Stimulated activated CD8-positive, alpha-beta memory T cell treated with anti-CD3 and anti-CD28 coated beads, Interleukin-7, amount 100 ng/mL, for 1 hour (primary cell): Measurements from ENCODE around the gene RGS7.

Experiments used
- DNase-seq, 2 donors: peaks; one replicate each; pipeline ENCODE4 v3.0.0-alpha.2; 2020; ENCODE audit warnings: low read depth in 2 of 2

Gene RGS7

DNA sequence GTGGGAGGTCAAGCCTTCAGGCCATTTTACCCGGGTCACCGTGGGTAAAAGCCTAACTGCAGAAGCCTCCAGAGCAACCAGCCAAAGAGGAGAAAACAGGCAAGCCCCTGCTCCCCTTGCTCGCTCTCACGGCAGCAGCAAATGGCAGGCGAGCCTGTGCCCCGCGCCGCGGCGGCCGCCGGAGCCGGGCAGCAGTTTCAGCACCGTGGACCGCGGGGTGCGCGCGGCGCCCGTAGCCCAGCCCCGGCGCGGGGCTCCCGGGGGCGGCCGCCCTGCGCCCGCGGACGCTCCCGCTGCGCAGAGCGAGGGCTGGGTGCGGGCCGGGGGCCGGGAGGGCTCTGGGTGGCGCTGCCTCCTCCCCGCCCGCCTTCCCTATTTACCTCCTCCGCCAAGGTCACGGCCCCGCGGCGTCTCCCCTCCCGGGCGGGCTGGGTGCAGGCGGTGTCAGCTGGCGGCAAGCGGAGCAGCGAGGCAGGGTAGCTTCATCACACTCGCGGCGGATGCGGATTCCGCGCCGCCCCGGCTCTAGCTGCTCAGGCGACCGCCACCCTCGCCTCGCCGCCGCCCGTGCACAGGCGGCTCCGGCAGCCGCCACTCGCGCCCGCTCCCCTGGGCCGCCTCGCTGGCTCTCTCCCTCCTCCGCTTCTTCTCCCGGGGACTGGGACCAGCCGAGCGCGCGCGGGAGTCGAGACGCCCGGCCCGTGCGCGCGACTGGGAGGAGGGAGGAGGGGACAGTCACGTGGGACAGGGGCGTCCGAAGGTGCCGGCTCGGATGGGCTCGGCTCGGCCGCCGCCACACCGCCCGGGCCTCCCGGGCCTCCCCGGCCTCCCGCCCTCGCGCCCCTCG, at the start of gene RGS7:
RGS7 (minus strand) TSS at position 687 of the 847 bp plus-strand sequence.
- DNase-seq = no peak

DNA sequence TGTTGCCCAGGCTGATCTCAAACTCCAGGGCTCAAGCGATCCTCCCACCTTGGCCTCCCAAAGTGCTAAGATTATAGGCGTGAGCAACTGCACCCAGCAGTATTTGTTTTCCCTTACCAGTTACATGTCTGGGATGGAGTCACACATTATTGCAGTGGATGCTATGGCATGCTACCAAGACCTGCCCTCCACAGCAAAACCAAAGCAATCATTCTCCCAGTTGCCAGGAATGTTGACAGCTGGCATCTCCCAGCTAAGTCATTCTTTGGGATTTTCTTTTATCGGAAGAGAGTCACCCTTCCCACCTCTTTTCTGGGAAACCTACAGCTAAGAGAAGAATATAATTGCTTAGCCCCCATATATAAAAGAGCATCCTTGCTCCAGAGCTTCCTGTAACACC, 49.4 kb upstream of the RGS7 start:
- no peak for DNase-seq

GRCh38 chr1:241401156-241401555, 44.2 kb upstream of the RGS7 start:
- no peak for DNase-seq

DNA sequence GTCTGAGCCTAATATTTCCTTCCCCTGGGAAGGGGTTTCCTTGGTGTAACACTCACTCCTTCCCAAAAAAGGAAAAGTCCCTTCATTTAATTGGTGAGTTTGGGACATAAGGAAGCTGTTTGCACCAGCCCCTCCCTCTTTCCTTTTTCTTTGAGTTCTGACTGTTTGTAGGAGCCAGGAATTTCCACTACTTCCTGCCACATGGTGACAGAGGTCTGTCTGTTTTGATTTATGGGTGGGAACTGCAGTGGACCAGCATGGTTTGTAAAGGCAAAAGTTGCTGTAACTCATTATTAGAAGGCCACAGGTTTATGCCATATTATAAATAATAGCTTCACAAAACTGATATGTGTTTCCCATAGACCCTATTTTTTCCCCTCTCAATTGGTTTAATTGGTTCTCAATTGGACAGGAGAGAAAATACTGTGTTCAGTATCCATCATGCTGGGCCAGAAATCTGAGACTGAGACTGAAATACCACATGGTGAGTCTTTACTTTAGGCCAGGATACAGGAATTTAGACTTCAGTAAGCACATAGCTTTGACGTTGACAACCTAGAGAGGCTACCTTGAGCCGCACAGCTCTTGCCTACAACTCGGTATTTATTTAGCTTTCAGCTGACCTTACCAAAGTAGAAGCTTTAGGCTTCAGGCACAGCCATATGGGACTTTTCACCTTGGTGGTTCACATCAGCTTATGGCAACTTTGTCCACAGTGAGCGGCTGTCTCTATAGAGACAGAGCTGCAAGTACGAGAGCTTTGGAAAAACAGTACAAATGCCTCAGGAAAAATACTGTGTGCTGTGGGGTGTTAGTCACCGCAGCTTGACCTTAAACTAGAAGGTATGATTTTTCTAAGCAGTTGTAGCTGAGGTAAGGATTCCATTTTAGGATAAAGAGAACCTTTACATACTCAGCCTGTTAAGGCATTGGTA, 40.0 kb upstream of the RGS7 start:
- DNase-seq = no peak

DNA sequence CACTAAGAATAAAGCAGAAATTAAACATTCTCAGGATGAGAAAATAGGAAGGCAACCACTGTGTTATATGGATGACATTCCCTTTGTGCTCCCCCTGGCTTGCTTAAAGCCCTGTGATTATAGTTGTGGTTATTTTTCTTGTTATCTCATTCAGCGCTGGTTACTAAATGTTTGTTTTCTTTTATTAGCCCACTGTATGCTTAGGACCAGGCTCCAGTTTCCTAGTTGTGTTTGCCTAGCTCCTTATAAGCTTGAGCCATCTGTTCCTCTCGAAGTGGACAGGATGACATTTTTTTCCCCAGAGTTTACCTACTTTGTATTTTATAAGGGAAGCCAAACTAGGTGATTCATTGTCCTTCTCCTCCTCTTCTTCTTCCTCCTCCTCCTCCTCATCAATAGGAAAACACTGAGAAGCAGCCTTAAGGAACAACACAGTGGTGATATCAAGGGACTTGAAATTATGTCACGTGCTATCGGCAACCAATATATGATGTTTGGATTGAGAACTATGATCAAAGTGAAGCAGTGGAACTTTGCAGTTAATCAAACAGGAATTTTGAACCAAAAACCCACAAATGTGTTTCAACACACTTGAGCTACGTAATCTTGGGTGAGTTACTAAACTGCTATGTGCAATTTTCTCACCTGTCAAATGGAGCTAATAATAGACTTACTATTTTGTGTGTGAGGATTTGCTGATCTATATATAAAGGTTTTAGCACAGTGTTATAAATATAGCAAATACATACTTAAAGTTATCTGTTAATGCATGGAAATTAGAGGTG, 35.1 kb upstream of the RGS7 start:
- DNase-seq = no peak

DNA sequence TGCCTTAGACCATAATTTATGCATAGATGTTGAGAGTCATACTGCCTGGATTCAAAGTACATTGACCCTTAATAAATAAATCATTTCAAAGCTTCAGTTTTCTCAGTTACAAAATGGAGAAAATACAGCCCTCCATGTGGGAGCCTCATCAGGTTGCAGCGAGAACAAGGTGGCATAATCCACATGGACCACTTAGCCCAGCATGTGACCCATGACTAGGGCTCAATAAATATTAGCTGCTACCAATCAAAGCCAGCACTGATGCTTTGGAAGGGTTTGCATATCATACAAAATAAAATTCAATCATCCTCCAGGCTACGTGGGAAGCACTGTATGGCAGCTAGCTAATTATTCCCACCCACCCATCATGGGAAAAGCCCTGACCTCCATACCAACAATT, 33.5 kb upstream of the RGS7 start:
- no peak for DNase-seq

GRCh38 chr1:241389400-241389799, 32.4 kb upstream of the RGS7 start:
- DNase-seq = no peak

GRCh38 chr1:241387216-241387615, 30.2 kb upstream of the RGS7 start:
- DNase-seq = no peak

DNA sequence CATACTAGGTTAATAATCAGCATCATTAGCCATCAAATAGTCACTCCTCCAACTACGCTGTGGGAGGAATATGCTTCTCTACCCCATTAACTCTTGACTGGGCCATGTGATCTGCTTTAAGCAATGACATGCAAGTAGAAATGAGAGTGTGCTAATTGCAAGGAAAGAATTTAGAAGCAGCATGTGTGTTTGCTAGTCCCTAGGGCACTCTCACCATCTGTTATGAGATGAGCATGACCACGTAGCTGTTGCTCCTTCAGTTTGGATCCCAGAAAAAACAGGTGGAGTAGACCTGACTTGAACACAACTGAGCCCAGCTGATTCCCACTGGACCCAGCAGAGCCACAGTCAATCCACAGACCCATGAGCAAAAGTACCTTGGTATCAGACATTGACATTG, 19.7 kb upstream of the RGS7 start:
- no peak for DNase-seq

GRCh38 chr1:241375886-241376285, 18.9 kb upstream of the RGS7 start:
- no peak for DNase-seq

DNA sequence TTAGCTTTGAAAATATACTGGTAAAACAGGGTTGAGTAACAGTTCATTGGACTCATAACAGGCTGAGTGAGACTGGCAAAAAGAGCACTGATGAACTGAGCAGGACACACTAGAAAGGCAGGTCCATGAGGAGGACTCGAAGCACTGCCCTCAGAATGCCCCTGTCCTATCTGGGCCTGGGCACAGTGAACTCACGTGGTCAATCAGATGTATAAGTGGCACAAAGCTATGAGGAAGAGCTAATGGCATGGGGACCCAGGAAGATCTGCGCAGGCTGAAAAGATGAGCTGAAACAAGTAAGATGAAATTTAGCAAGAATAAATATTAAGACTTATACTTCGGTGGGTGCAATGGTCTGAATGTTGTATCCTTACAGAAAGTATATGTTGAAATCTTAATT, 9.2 kb upstream of the RGS7 start:
- no peak for DNase-seq

- DNase-seq = no peak
Observed at GRCh38 chr1:241362350-241362749, 5.3 kb upstream of the RGS7 start.

- DNase-seq = no peak
Observed at GRCh38 chr1:241357366-241358340, 648 bp upstream of the RGS7 start.

GRCh38 chr1:241356187-241356518, 852 bp downstream of the RGS7 start:
- no peak for DNase-seq

DNA sequence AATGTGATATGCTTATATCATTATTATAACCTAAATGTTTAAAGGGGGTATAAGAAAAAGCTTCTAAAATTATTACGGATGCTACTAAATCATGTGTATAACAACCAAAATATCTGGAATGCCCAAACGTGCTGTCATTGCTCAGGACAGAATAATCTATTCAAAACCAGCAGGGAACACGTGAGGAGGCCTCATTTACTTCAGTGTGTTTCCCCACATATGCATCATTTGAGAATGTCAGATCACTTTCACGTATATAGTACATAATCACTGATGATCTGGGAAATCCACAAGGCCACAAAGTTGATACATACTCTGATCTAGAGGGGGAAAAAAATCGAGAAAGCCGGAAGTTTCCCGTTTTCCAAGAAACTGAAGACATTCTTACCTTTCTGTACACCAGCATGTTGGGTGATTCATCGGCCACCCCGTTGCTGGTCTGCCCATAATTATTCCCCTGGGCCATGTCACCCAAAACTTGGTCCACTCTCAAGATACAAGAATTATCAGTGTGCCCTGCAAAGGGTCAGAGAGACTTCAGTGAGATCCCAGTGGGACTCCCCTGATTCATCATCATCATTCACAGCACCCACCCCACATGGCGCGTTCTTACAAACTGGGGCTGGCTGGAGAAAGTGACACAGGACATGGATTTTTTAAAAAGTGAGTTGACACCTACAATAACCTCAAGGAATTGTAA, 1.5 kb downstream of the RGS7 start:
- DNase-seq = no peak

GRCh38 chr1:241352401-241352800, 4.6 kb downstream of the RGS7 start:
- no peak for DNase-seq

- DNase-seq = no peak
Observed at GRCh38 chr1:241351841-241352240, 5.2 kb downstream of the RGS7 start.

- no peak for DNase-seq
Observed at GRCh38 chr1:241343956-241344355, 13.0 kb downstream of the RGS7 start.

DNA sequence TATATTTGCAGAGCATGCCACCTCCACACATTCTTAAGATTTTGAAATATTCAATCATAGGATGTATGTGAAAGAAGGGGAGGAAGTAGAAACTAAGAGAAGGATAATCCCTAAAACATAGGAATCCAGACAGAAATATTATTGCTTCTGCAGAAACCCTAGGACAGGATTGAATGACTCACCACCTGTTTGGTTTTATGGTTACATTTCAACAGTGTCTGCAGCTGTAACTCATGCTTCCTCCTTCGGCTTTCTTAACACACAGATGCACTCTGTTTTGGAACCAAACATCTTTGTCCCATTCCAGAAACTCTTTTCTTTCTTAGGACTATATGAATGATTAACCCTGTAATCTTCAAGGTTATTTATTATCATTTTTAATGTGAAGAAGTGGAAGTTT, 20.7 kb downstream of the RGS7 start:
- DNase-seq = no peak

- no peak for DNase-seq
Observed at GRCh38 chr1:241332987-241333386, 24.0 kb downstream of the RGS7 start.
